Omental fat pad (tissue), 4 donors: ENCODE measurements around the gene SMAD3. TPM values are rescaled to one million over a fixed set of nuclear protein-coding genes. Genes with fewer than 3 reads are reported as not detected.

ENCODE experiments used
- ATAC-seq: fragments of 150-250 bp; one replicate; pipeline ENCODE4 v1.9.1; 2016; ENCODE audit warnings: mild to moderate bottlenecking, moderate library complexity; ENCODE audit not compliant: low FRiP score
- DNase-seq: peaks from one replicate; pipeline ENCODE4 v3.0.0-alpha.2; 2019; ENCODE audit warnings: low spot score
- CTCF ChIP-seq, 3 donors: fragments of 450-650 bp; IDR thresholded peaks; one replicate each; pipeline ENCODE4 v1.5.1; 2016 to 2017; ENCODE audit warnings: antibody characterized with exemption in 3 of 3, mild to moderate bottlenecking in 3 of 3, moderate library complexity in 2 of 3
- total RNA-seq, 4 donors: library from RNA; depleted of rRNA; stranded (reverse); fragments of >200 nt; gene quantifications; one replicate each; pipeline ENCODE4 v1.1.0, GENCODE V29; 2016

The SMAD3 gene
- total RNA-seq, 4 donors from 2014 or later: 30.9 to 58.1 (median 49.9) TPM

DNA sequence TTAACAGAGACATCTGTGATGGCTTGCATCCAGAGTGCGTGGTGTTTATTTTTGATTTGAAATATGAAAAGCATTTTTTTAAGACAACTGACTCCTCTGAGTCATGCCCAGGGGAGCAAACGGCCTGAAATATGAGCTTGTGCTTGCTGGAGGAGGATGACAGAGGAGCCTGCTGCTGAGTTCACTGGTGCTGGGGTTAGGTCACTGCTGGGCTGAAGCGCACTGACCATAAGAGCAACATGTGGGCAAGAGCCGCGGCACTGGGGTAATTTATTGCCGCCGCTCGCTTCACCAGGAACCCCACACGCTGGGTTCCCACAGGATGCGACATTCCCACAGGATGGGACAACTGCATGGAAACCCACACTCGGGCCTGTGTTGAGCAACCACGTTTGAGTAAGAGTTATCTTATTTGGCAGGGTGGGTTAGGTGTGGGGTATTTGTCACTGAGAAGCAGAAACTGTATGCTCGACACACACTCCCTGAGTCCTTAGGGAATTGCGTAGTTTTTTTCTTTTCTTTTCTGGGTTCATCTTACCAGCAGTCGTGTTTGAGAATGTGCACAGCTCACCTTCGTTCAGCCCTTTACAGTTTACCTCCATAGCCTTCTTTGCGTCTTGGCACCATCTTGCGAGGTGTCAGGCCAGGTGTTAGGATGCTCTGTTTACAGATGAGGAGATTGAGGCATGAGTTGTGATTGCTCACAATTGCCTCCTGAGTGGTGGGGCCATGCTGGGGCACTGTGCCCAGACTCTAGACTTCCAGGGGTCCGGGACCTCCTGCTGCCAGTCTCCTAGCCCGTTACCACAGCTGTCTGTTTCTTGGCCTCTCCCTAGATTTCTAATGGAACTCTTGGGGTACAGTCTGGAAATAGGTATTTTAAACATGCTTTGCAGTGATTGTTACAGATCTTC is 60.4 kb downstream of the SMAD3 start:
- peak; percentile 62 for ATAC-seq
- no peak for TF ChIP-seq CTCF (IDR thresholded peaks at IDR 0.05)

GRCh38 chr15:67126551-67127330 is 61.3 kb downstream of the SMAD3 start:
- TF ChIP-seq CTCF (IDR thresholded peaks at IDR 0.05): no peak
- no peak for DNase-seq
- ATAC-seq: no peak

More for the DNA sequence above, 60.4 kb downstream of the SMAD3 start:
- DNase-seq: peak; percentile 53

DNA sequence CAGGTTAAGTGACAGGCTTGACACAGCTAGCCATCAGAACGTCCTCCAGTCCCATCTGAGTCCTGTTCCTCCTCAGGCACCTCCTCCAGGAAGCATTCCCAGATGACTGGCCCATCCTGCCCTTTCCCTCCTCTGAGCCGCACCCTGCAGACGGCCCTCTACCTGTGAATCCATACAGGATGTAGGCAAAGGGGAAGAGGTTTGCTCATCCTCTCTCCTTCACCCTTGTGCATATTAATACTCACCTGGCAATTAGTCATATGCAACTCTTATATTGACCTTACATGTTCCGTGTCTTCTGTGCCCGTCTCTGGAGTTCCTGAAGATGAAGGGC is 61.9 kb downstream of the SMAD3 start:
- no peak for TF ChIP-seq CTCF (IDR thresholded peaks at IDR 0.05)
- DNase-seq (no peak), ATAC-seq (no peak)

DNA sequence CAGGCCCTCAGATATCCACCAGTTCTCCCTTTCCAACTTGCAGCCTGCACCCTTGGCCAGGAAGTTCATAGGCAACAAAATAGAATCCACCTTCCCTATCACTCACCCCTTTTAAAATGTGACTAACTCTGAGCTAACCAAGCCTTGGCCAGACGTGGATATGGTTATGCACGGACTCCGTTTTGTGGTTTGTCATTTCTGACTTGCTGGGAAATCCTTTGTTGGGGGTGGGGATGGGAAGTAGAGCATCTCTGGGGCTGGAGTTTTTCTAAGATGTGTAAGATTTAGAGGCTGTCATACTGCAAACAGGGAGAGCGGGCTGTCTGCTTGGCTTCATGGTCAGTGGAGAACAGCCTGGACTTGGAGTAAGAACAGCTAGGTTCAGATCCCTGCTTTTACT is 62.6 kb downstream of the SMAD3 start:
- no peak for TF ChIP-seq CTCF (IDR thresholded peaks at IDR 0.05)
- no peak for DNase-seq
- peak; percentile 44 for ATAC-seq

GRCh38 chr15:67130166-67130565 is 64.8 kb downstream of the SMAD3 start:
- no peak for TF ChIP-seq CTCF (IDR thresholded peaks at IDR 0.05)
- ATAC-seq (no peak), DNase-seq (no peak)

- DNase-seq: no peak
- peak; percentile 22 for ATAC-seq
- TF ChIP-seq CTCF (IDR thresholded peaks at IDR 0.05): no peak
Observed at GRCh38 chr15:67130673-67131601, 65.5 kb downstream of the SMAD3 start.
